Right lobe of liver (tissue), 4 donors: ENCODE results near the gene PDE9A.

Experiments used
- POLR2A ChIP-seq: fragments of 450-650 bp; IDR thresholded peaks from one replicate; pipeline ENCODE4 v1.6.1; 2017; ENCODE audit warnings: antibody characterized with exemption, mild to moderate bottlenecking
- TF ChIP-seq, protein P1 (sequence below), 4 donors: fragments of 200-600 bp in 3 of 4; fragments of 450-650 bp in 1 of 4; IDR thresholded peaks; one replicate each; pipeline versions ENCODE4 v1.5.1 to v1.8.0; 2016 to 2022; ENCODE audit warnings: antibody characterized with exemption in 4 of 4, mild to moderate bottlenecking in 2 of 4
- donor health status: DM: no; HTN: no; CAD: no.
- donor health status: DM: no; HTN: no; CAD: no.
- donor health status: DM: no; HTN: yes; CAD: no.

DNA sequence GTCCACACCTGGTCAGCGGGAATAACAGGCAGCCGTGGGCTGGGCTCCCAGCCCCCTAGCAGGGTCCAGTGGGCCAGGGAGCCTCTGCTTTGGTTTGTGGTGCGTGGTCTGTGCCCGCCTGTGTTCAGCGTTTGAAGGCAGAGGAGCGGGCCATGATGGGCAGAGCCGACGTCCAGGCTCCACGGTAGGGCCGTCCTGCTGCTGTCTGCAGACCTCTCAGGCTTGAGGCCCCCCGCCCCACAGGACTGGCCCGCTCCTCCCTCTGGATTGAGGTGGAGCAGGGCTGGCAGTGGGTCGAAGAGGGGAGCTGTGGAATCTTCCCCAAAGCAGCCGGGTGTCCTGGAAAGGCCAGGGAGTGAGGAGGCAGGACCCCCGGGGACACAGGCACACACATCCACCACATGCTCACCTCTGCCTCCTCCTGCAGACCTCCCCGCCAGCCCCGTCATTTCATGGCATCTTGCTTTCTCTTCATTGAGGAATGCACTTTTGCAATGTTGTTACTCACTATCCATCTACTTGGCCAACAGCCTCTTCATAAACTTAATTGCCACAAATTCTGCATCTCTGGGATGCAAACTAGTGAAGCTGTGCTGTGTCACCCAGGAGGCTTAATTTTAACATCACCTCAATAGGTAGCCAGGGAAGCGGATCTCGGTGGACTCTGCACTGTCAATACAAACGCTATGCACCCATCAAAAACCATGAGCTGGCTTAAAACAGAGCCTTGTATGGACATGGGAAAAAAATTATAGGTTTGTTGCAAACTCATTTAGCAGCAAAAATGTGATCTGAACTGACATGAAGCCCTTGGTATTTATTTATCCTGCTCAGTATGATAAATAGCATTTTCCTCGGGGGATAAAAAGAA lies 85.9 kb downstream of the PDE9A start:
- TF ChIP-seq, protein P1, sequence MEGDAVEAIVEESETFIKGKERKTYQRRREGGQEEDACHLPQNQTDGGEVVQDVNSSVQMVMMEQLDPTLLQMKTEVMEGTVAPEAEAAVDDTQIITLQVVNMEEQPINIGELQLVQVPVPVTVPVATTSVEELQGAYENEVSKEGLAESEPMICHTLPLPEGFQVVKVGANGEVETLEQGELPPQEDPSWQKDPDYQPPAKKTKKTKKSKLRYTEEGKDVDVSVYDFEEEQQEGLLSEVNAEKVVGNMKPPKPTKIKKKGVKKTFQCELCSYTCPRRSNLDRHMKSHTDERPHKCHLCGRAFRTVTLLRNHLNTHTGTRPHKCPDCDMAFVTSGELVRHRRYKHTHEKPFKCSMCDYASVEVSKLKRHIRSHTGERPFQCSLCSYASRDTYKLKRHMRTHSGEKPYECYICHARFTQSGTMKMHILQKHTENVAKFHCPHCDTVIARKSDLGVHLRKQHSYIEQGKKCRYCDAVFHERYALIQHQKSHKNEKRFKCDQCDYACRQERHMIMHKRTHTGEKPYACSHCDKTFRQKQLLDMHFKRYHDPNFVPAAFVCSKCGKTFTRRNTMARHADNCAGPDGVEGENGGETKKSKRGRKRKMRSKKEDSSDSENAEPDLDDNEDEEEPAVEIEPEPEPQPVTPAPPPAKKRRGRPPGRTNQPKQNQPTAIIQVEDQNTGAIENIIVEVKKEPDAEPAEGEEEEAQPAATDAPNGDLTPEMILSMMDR (IDR thresholded peaks at IDR 0.05): no peak
- no peak for TF ChIP-seq POLR2A
